Liver (tissue), 9 donors: Measurements from ENCODE around the gene GIPR. TPM values are rescaled to one million over a fixed set of nuclear protein-coding genes. Genes with fewer than 3 reads are reported as not detected.

Source experiments
- DNase-seq: peaks from one replicate; pipeline ENCODE4 v3.0.0-alpha.2; 2017; ENCODE audit warnings: low spot score
- H3K27ac ChIP-seq, 2 donors: one replicate each; pipeline ENCODE4 v1.7.0; 2013; ENCODE audit warnings: inconsistent platforms in 2 of 2, low read length in 2 of 2, control low read depth in 1 of 2, low read depth in 1 of 2, mild to moderate bottlenecking in 1 of 2
- H3K27me3 ChIP-seq, 4 donors: one replicate each; pipeline versions ENCODE4 v1.6.1 to v1.7.0; 2013; ENCODE audit warnings: low read length in 3 of 4, inconsistent platforms in 1 of 4, mild to moderate bottlenecking in 1 of 4, moderate library complexity in 1 of 4; ENCODE audit not compliant: control insufficient read depth in 4 of 4, insufficient read depth in 4 of 4
- H3K36me3 ChIP-seq, 4 donors: one replicate each; pipeline versions ENCODE4 v1.6.1 to v1.7.0; 2013; ENCODE audit warnings: low read length in 3 of 4, mild to moderate bottlenecking in 3 of 4, low read depth in 1 of 4, moderate library complexity in 1 of 4; ENCODE audit not compliant: control insufficient read depth in 4 of 4, insufficient read depth in 3 of 4
- H3K4me1 ChIP-seq, 4 donors: one replicate each; pipeline versions ENCODE4 v1.6.1 to v1.7.0; 2013; ENCODE audit warnings: low read length in 3 of 4, mild to moderate bottlenecking in 3 of 4, moderate library complexity in 1 of 4; ENCODE audit not compliant: control insufficient read depth in 4 of 4, insufficient read depth in 4 of 4
- H3K4me3 ChIP-seq, 3 donors: one replicate each; pipeline versions ENCODE4 v1.6.1 to v1.7.0; 2013; ENCODE audit warnings: low read length in 3 of 3, control low read depth in 1 of 3, low read depth in 1 of 3, mild to moderate bottlenecking in 1 of 3
- H3K9ac ChIP-seq, 2 donors: one replicate each; pipeline ENCODE4 v1.7.0; 2013; ENCODE audit warnings: low read length in 2 of 2, mild to moderate bottlenecking in 2 of 2, moderate library complexity in 2 of 2, control low read depth in 1 of 2, low read depth in 1 of 2
- H3K9me3 ChIP-seq, 4 donors: one replicate each; pipeline versions ENCODE4 v1.6.1 to v1.7.0; 2013; ENCODE audit warnings: low read length in 3 of 4; ENCODE audit not compliant: control insufficient read depth in 4 of 4
- CTCF ChIP-seq: fragments of 150-350 bp; IDR thresholded peaks from 2 replicates; pipeline ENCODE4 v1.5.1; 2017; ENCODE audit warnings: improper control_type of control experiment, low read depth, low read length; ENCODE audit not compliant: missing input control
- EGR1 ChIP-seq, 2 donors: IDR thresholded peaks; 2 replicates each; pipeline ENCODE4 v1.6.1; 2016 to 2018; ENCODE audit warnings: antibody characterized with exemption in 2 of 2, low read depth in 2 of 2
- GABPA ChIP-seq, 2 donors: IDR thresholded peaks in 1 of 2; conservative IDR thresholded peaks in 1 of 2; 2 replicates each; pipeline ENCODE4 v1.6.1; 2016; ENCODE audit warnings: antibody characterized with exemption in 2 of 2, mild to moderate bottlenecking in 1 of 2, moderate library complexity in 1 of 2
- HNF4A ChIP-seq, 2 donors: conservative IDR thresholded peaks; 2 replicates each; pipeline ENCODE4 v1.6.1; 2016; ENCODE audit warnings: antibody characterized with exemption in 2 of 2, mild to moderate bottlenecking in 2 of 2
- JUND ChIP-seq, 2 donors: IDR thresholded peaks; 2 replicates each; pipeline ENCODE4 v1.6.1; 2016; ENCODE audit warnings: antibody characterized with exemption in 2 of 2
- MAX ChIP-seq: IDR thresholded peaks from 2 replicates; pipeline ENCODE4 v1.6.1; 2016; ENCODE audit warnings: antibody characterized with exemption
- NR2F2 ChIP-seq: IDR thresholded peaks from 2 replicates; pipeline ENCODE4 v1.6.1; 2016; ENCODE audit warnings: antibody characterized with exemption
- RAD21 ChIP-seq, 2 donors: IDR thresholded peaks; 2 replicates each; pipeline ENCODE4 v1.6.1; 2016; ENCODE audit warnings: antibody characterized with exemption in 2 of 2, mild to moderate bottlenecking in 2 of 2
- TAF1 ChIP-seq: conservative IDR thresholded peaks from 2 replicates; pipeline ENCODE4 v1.6.1; 2016; ENCODE audit warnings: antibody characterized with exemption, mild to moderate bottlenecking
- WGBS: extraction: QIAGEN DNeasy Blood & Tissue Kit; methylation state at CpG from one replicate; pipeline ENCODE4 v1.1.7; 2013; 5-methylcytosine and 5-hydroxymethylcytosine counted together
- polyA plus RNA-seq, 2 donors: library from polyadenylated mRNA; stranded (reverse) in 1 of 2; unstranded in 1 of 2; fragments of 200-250 nt in 1 of 2; fragments of >200 nt in 1 of 2; fragmentation: Nextera tagmentation in 1 of 2; extraction: Ambion mirVana in 1 of 2; gene quantifications; one replicate each; pipeline versions ENCODE4 v1.2.1 to v1.2.3, GENCODE V29; 2013 to 2015
- total RNA-seq, 2 donors: library from RNA; depleted of rRNA; stranded (reverse); fragments of >200 nt; gene quantifications; one replicate each; pipeline ENCODE4 v1.2.3, GENCODE V29; 2014
- TF ChIP-seq, protein P1 (sequence below): IDR thresholded peaks from 2 replicates; pipeline ENCODE4 v1.6.1; 2016; ENCODE audit warnings: antibody characterized with exemption
- TF ChIP-seq, protein P2 (sequence below): IDR thresholded peaks from 2 replicates; pipeline ENCODE4 v1.6.1; 2016; ENCODE audit warnings: antibody characterized with exemption, mild to moderate bottlenecking
- TF ChIP-seq, protein P3 (sequence below): IDR thresholded peaks from 2 replicates; pipeline ENCODE4 v1.6.1; 2016; ENCODE audit warnings: antibody characterized with exemption
- donor health status: healthy.
- donor health status: healthy.
- donor health status: healthy.
- donor health status: healthy.
- donor health status: healthy.

The GIPR gene
- total and polyA plus RNA-seq, 4 donors, result 0.05 to 0.50 (median 0.07) TPM

GRCh38 chr19:45713141-45713540, 45.1 kb downstream of the GIPR start:
- no peaks in the 10 kb centered on the region for H3K9me3 ChIP-seq

More at GRCh38 chr19:45713141-45713540, 45.1 kb downstream of the GIPR start:
- peaks cover 3 to 16% (median 7%) of the 10 kb centered on the region in 4 donors for H3K4me1 ChIP-seq
- H3K27me3 ChIP-seq, result no peaks in the 10 kb centered on the region
- H3K27ac ChIP-seq, result no peak overlapping the region
- TF ChIP-seq, protein P1, sequence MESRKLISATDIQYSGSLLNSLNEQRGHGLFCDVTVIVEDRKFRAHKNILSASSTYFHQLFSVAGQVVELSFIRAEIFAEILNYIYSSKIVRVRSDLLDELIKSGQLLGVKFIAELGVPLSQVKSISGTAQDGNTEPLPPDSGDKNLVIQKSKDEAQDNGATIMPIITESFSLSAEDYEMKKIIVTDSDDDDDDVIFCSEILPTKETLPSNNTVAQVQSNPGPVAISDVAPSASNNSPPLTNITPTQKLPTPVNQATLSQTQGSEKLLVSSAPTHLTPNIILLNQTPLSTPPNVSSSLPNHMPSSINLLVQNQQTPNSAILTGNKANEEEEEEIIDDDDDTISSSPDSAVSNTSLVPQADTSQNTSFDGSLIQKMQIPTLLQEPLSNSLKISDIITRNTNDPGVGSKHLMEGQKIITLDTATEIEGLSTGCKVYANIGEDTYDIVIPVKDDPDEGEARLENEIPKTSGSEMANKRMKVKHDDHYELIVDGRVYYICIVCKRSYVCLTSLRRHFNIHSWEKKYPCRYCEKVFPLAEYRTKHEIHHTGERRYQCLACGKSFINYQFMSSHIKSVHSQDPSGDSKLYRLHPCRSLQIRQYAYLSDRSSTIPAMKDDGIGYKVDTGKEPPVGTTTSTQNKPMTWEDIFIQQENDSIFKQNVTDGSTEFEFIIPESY, result no peak
- TF ChIP-seq HNF4A (conservative IDR thresholded peaks at IDR 0.05) (no peak), NR2F2 (no peak), TAF1 (no peak), EGR1 (IDR thresholded peaks at IDR 0.05; ENCODE audit: low read depth in 2 of 2) (no peak), CTCF (no peak), JUND (IDR thresholded peaks at IDR 0.05) (no peak), MAX (no peak), RAD21 (IDR thresholded peaks at IDR 0.05) (no peak), GABPA (IDR thresholded peaks at IDR 0.05 in 1 of 2, conservative IDR thresholded peaks at IDR 0.05 in 1 of 2) (no peak)
- TF ChIP-seq, protein P2, sequence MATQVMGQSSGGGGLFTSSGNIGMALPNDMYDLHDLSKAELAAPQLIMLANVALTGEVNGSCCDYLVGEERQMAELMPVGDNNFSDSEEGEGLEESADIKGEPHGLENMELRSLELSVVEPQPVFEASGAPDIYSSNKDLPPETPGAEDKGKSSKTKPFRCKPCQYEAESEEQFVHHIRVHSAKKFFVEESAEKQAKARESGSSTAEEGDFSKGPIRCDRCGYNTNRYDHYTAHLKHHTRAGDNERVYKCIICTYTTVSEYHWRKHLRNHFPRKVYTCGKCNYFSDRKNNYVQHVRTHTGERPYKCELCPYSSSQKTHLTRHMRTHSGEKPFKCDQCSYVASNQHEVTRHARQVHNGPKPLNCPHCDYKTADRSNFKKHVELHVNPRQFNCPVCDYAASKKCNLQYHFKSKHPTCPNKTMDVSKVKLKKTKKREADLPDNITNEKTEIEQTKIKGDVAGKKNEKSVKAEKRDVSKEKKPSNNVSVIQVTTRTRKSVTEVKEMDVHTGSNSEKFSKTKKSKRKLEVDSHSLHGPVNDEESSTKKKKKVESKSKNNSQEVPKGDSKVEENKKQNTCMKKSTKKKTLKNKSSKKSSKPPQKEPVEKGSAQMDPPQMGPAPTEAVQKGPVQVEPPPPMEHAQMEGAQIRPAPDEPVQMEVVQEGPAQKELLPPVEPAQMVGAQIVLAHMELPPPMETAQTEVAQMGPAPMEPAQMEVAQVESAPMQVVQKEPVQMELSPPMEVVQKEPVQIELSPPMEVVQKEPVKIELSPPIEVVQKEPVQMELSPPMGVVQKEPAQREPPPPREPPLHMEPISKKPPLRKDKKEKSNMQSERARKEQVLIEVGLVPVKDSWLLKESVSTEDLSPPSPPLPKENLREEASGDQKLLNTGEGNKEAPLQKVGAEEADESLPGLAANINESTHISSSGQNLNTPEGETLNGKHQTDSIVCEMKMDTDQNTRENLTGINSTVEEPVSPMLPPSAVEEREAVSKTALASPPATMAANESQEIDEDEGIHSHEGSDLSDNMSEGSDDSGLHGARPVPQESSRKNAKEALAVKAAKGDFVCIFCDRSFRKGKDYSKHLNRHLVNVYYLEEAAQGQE, result no peak
- TF ChIP-seq, protein P3, sequence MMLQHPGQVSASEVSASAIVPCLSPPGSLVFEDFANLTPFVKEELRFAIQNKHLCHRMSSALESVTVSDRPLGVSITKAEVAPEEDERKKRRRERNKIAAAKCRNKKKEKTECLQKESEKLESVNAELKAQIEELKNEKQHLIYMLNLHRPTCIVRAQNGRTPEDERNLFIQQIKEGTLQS, result no peak
- WGBS, result 96% methylated on average over 15 of the region's 15 CpGs
- DNase-seq, result no peak
- no peak overlapping the region for H3K4me3 ChIP-seq
- no peak overlapping the region for H3K9ac ChIP-seq
- peaks cover 0 to 16% (median 9%) of the 10 kb centered on the region in 4 donors for H3K36me3 ChIP-seq
